Measurements from ENCODE around the gene PPT1. TPM values are rescaled to one million over a fixed set of nuclear protein-coding genes. Genes with fewer than 3 reads are reported as not detected.

The PPT1 gene
- total and polyA plus RNA-seq, 2 of the 8 experiments (the other 6 are each of a cell fraction or from before 2014, with no cell fraction given) = 77.1 to 150 TPM

DNA sequence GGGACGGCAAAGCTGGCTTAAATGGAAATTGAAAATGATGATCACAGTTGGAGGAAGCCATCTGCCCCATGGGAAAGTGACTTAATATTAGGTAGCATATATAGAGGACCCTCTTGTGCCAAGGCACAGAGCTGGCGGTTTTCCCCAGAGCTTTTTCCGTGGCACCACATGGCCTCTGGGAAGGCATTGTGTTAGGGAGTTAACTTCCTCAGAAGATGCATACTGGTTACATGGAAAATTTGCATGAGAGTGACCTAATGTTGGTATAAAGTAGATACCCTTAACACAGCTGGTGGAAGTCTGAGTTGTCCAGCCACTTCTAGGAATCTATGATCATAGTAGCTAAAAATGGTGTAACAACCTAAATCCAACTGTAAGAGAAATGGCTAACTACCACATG lies 29.2 kb downstream of the PPT1 start:
- ChIA-PET CTCF (ENCODE audit: partially characterized antibody) (interaction anchor here (0.6 to 4.7 kb wide), 2 partner anchors 9 to 16 kb away, joined by 3 to 20 read pairs; no protein-coding TSS in a partner anchor), POLR2A (ENCODE audit: partially characterized antibody) (interaction anchor here (0.8 to 1.3 kb wide), 2 partner anchors 27 to 206 kb away, joined by 3 read pairs; partner anchors contain the start of gene CAP1)
- Histone ChIP-seq H3K27ac (ENCODE audit: low read depth, low read length) (no peak overlapping the region), H2BK5ac (ENCODE audit: low read depth, low read length) (no peak overlapping the region), H2AK5ac (ENCODE audit: low read depth, low read length) (no peak overlapping the region), H3K4ac (replicated peaks; ENCODE audit: insufficient read length, low read depth, low read length) (no peak overlapping the region), H4K8ac (ENCODE audit: extremely low read depth, insufficient read depth, low read length) (no peak overlapping the region), H3K79me1 (ENCODE audit: low read depth, low read length) (no peaks in the 10 kb centered on the region; the same call in 1 of the 2 replicates), H3K36me3 (ENCODE audit: control insufficient read depth in 2 of 4, insufficient read depth in 4 of 4, low read length in 3 of 4) (peaks cover 26 to 91% (median 76%) of the 10 kb centered on the region in 4 experiments), H3K14ac (ENCODE audit: insufficient read length) (no peak overlapping the region), H3K9me3 (ENCODE audit: insufficient read depth in 2 of 2, low read depth in 1 of 2, low read length in 1 of 2) (no peaks in the 10 kb centered on the region), H3K79me2 (ENCODE audit: control insufficient read depth in 1 of 2, insufficient read depth in 2 of 2, low read length in 2 of 2) (no peaks in the 10 kb centered on the region), H3K56ac (replicated peaks; ENCODE audit: insufficient read length, low read depth, low read length) (no peak overlapping the region), H3K23ac (ENCODE audit: insufficient read length) (no peak overlapping the region), H4K20me1 (replicated peaks in 1 of 2; ENCODE audit: control insufficient read depth in 1 of 2, insufficient read depth in 2 of 2, low read length in 2 of 2) (peaks cover 3 to 5% of the 10 kb centered on the region in 2 experiments), H3K18ac (ENCODE audit: extremely low read depth, low read length) (no peak overlapping the region), H3K4me1 (replicated peaks in 1 of 4; ENCODE audit: control insufficient read depth in 3 of 4, insufficient read depth in 4 of 4, low read length in 3 of 4) (no peaks in the 10 kb centered on the region), H3K4me2 (ENCODE audit: insufficient read depth in 1 of 2, low read depth in 2 of 2, low read length in 2 of 2) (no peak overlapping the region), H2BK15ac (ENCODE audit: low read length) (no peak overlapping the region), H2BK120ac (replicated peaks; ENCODE audit: low read depth, low read length) (no peak overlapping the region), H3K9ac (replicated peaks in 1 of 4; ENCODE audit: extremely low read depth in 1 of 4, low read depth in 3 of 4, low read length in 3 of 4) (no peak overlapping the region), H3K4me3 (ENCODE audit: extremely low read depth in 1 of 4, insufficient read depth in 2 of 4, low read depth in 3 of 4, low read length in 4 of 4) (no peak overlapping the region), H2BK12ac (ENCODE audit: low read depth, low read length) (no peak overlapping the region), H2AFZ (ENCODE audit: low read length) (no peak overlapping the region), H3K27me3 (replicated peaks in 1 of 4; ENCODE audit: control insufficient read depth in 3 of 4, extremely low read depth in 1 of 4, insufficient read depth in 3 of 4, low read length in 3 of 4) (no peaks in the 10 kb centered on the region), H4K5ac (ENCODE audit: insufficient read length, low read depth, low read length) (no peak overlapping the region), H4K91ac (replicated peaks; ENCODE audit: insufficient read length, low read length) (no peak overlapping the region), H3K23me2 (ENCODE audit: low read depth, low read length) (no peaks in the 10 kb centered on the region), H2BK20ac (ENCODE audit: low read length) (no peak overlapping the region)
- TF ChIP-seq SUZ12 (IDR thresholded peaks at IDR 0.05; ENCODE audit: low read length) (no peak), NANOG (IDR thresholded peaks at IDR 0.05; ENCODE audit: insufficient read depth, low read depth, low read length, poor library complexity, severe bottlenecking) (no peak)
- 94% methylated on average over 3 of the region's 3 CpGs; no CpG with 5 or more reads in 1 of the 2 experiments for WGBS, 2 experiments (ENCODE audit: extremely low coverage in 1 of 2, insufficient coverage in 1 of 2, insufficient read length in 1 of 2, insufficient replicate concordance in 2 of 2, low coverage in 1 of 2, low lambda C conversion rate in 2 of 2, missing lambda C conversion rate in 1 of 2)
- DNase-seq (ENCODE audit: low read depth in 1 of 2, low spot score in 2 of 2) (no peak), FAIRE-seq (no peak)

All from H1 (cell line).